B cell (primary cell): ENCODE measurements around the gene PPP2R5C. TPM values are rescaled to one million over a fixed set of nuclear protein-coding genes. Genes with fewer than 3 reads are reported as not detected.

Experiments
- ATAC-seq: fragments of 200-7000 bp; cut with Tn5 transposase; one replicate; pipeline ENCODE4 v1.10.0; 2021; ENCODE audit warnings: low read depth, mild to moderate bottlenecking, moderate number of reproducible peaks, moderate library complexity
- CTCF ChIA-PET: fragments of 350-600 bp; sonication (Branson Sonifier 250); formaldehyde crosslinking; loops from one replicate; lab custom pipeline; 2021; ENCODE audit warnings: antibody characterized with exemption, inconsistent platforms; lab: Charles Lee
- POLR2A ChIA-PET: fragments of 350-600 bp; sonication (Branson Sonifier 250); formaldehyde crosslinking; loops from one replicate; lab custom pipeline; 2021; ENCODE audit warnings: antibody characterized with exemption; lab: Charles Lee
- DNase-seq: peaks from one replicate; pipeline ENCODE4 v3.0.0; 2013
- H2AFZ ChIP-seq: 2 replicates; pipeline ENCODE4 v1.6.1; 2012; ENCODE audit warnings: mild to moderate bottlenecking, low read depth, low read length; ENCODE audit not compliant: insufficient read depth, poor library complexity, severe bottlenecking
- H3K27ac ChIP-seq, 2 donors: 1 replicate in 1 of 2; 2 replicates in 1 of 2; pipeline ENCODE4 v1.5.1; 2012 to 2013; ENCODE audit warnings: low read length in 2 of 2, mild to moderate bottlenecking in 2 of 2, moderate library complexity in 1 of 2
- H3K27me3 ChIP-seq, 4 experiments: fragments of 200-600 bp in 1 of 4; sonication (generic) in 1 of 4; replicated peaks in 1 of 4; 1 replicate in 2 of 4; 2 replicates in 2 of 4; pipeline versions ENCODE4 v1.6.1 to v1.7.0; 2013 to 2016; ENCODE audit warnings: low read length in 3 of 4, mild to moderate bottlenecking in 2 of 4, mixed read lengths in 1 of 4, moderate library complexity in 1 of 4; ENCODE audit not compliant: insufficient read depth in 4 of 4, control insufficient read depth in 3 of 4; ENCODE audit errors: control extremely low read depth in 1 of 4
- H3K36me3 ChIP-seq, 2 experiments: replicated peaks in 1 of 2; 1 replicate in 1 of 2; 2 replicates in 1 of 2; pipeline versions ENCODE4 v1.6.1 to v1.7.1; 2013; ENCODE audit warnings: low read length in 1 of 2; ENCODE audit not compliant: insufficient read depth in 2 of 2, control insufficient read depth in 1 of 2; ENCODE audit errors: control extremely low read depth in 1 of 2, extremely low read depth in 1 of 2
- H3K4me1 ChIP-seq, 2 donors: fragments of 200-600 bp in 1 of 2; sonication (generic) in 1 of 2; 1 replicate in 1 of 2; 2 replicates in 1 of 2; pipeline versions ENCODE4 v1.5.1 to v1.6.1; 2013 to 2017; ENCODE audit warnings: low read length in 2 of 2; ENCODE audit not compliant: control insufficient read depth in 2 of 2, insufficient read depth in 2 of 2
- H3K4me2 ChIP-seq: replicated peaks from 2 replicates; pipeline ENCODE3; 2012; ENCODE audit warnings: mild to moderate bottlenecking, low read depth, low read length; ENCODE audit not compliant: poor library complexity, severe bottlenecking
- H3K4me3 ChIP-seq, 5 experiments: fragments of 200-600 bp in 1 of 5; sonication (generic) in 1 of 5; 1 replicate in 3 of 5; 2 replicates in 2 of 5; pipeline versions ENCODE4 v1.5.1 to v1.7.0; 2011 to 2016; ENCODE audit warnings: low read length in 4 of 5, mild to moderate bottlenecking in 4 of 5, low read depth in 2 of 5, control low read depth in 1 of 5, moderate library complexity in 1 of 5; ENCODE audit not compliant: insufficient read depth in 1 of 5; ENCODE audit errors: control extremely low read depth in 1 of 5, extremely low read depth in 1 of 5
- H3K79me2 ChIP-seq: fragments of 200-600 bp; sonication (generic); one replicate; pipeline ENCODE4 v1.6.0; 2016; ENCODE audit warnings: low read length; ENCODE audit not compliant: control insufficient read depth, insufficient read depth
- H3K9ac ChIP-seq: fragments of 200-600 bp; sonication (generic); 2 replicates; pipeline ENCODE4 v1.6.1; 2017; ENCODE audit warnings: mild to moderate bottlenecking, low read length, moderate library complexity
- H3K9me3 ChIP-seq, 3 donors: one replicate each; pipeline versions ENCODE4 v1.6.1 to v1.7.1; 2013; ENCODE audit warnings: low read length in 2 of 3; ENCODE audit not compliant: control insufficient read depth in 2 of 3, insufficient read depth in 1 of 3; ENCODE audit errors: control extremely low read depth in 1 of 3
- H4K20me1 ChIP-seq: 2 replicates; pipeline ENCODE4 v1.6.0; 2012; ENCODE audit warnings: mild to moderate bottlenecking, low read length; ENCODE audit not compliant: insufficient read depth, control insufficient read depth, poor library complexity, severe bottlenecking
- H3K27ac Mint-ChIP-seq: one replicate; pipeline ENCODE4 v1.8.0; 2021; ENCODE audit warnings: mixed read lengths
- H3K27me3 Mint-ChIP-seq: one replicate; pipeline ENCODE4 v1.8.0; 2021; ENCODE audit warnings: mixed read lengths
- H3K4me1 Mint-ChIP-seq: one replicate; pipeline ENCODE4 v1.8.0; 2021; ENCODE audit warnings: mixed read lengths
- H3K4me3 Mint-ChIP-seq: one replicate; pipeline ENCODE4 v1.8.0; 2021; ENCODE audit warnings: mixed read lengths
- H3K9me3 Mint-ChIP-seq: one replicate; pipeline ENCODE4 v1.8.0; 2022; ENCODE audit warnings: mixed read lengths; ENCODE audit not compliant: insufficient read depth
- EZH2 ChIP-seq: IDR thresholded peaks from 2 replicates; pipeline ENCODE4 v1.6.1; 2012; ENCODE audit warnings: borderline replicate concordance, low read depth, mild to moderate bottlenecking, moderate library complexity, low read length; ENCODE audit not compliant: insufficient read depth, poor library complexity, severe bottlenecking
- WGBS: methylation state at CpG from one replicate; pipeline ENCODE4 v1.1.5; 2013; ENCODE audit warnings: missing lambda C conversion rate; ENCODE audit not compliant: insufficient coverage; 5-methylcytosine and 5-hydroxymethylcytosine counted together
- intact Hi-C: fragments of 100-400 bp; cut with micrococcal nuclease; formaldehyde crosslinking; loops from one replicate; pipeline ENCODE4 v1.10.0; 2022
- polyA plus RNA-seq: library from polyadenylated mRNA; depleted of rRNA; stranded (reverse); fragments of >200 nt; gene quantifications from 2 replicates; pipeline ENCODE4 v1.2.3, GENCODE V29; 2012
- total RNA-seq, 2 donors: library from RNA; stranded (reverse); fragments of 120-200 nt in 1 of 2; gene quantifications; 1 replicate in 1 of 2; 2 replicates in 1 of 2; pipeline versions ENCODE4 v1.2.3 to v1.2.4, GENCODE V29; 2013 to 2022
- TF ChIP-seq, protein P1 (sequence below): fragments of 200-600 bp; IDR thresholded peaks from one replicate; pipeline ENCODE4 v1.8.0; 2022; ENCODE audit warnings: antibody characterized with exemption, mild to moderate bottlenecking

The PPP2R5C gene
- total and polyA plus RNA-seq, 2 donors (not counting 1 experiment from before 2014, with no cell fraction given): 91.7 to 330 TPM

DNA sequence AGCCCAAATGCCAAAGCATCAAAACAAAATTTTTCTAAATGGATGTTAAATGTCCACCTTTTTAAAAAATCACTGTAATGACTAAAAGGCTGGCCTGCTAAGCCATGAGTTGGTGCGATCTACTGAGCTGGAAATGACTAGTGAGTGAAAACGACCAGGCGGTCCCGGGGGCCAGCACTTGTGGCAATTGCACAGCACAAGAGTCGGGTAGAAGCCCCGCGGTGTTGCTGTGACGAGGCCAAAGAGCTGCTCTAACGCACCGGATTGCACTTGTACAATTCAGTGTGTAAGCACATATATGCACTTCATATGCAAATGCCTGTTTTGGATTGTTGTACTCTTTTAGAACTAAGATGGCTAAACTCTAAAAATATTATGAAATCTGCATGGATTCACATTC, 138.7 kb downstream of the PPP2R5C start:
- WGBS: 98% methylated on average over 7 of the region's 10 CpGs
- ChIA-PET CTCF (interaction anchor here (1.3 to 3.4 kb wide), 4 partner anchors 9 to 129 kb away, joined by 3 to 17 read pairs (median 4); no protein-coding TSS in a partner anchor), POLR2A (no interaction called here)
- H3K4me3 Mint-ChIP-seq: no peak overlapping the region
- H3K9me3 ChIP-seq: no peaks in the 10 kb centered on the region
- intact Hi-C loops: no loop called here
- H3K27ac Mint-ChIP-seq: no peak overlapping the region
- no peaks in the 10 kb centered on the region for H3K27me3 ChIP-seq
- no peak for ATAC-seq
- H3K9ac ChIP-seq: no peak overlapping the region
- no peaks in the 10 kb centered on the region for H3K9me3 Mint-ChIP-seq
- no peaks in the 10 kb centered on the region for H4K20me1 ChIP-seq
- H2AFZ ChIP-seq: no peak overlapping the region
- no peak overlapping the region for H3K4me3 ChIP-seq
- no peaks in the 10 kb centered on the region for H3K4me1 Mint-ChIP-seq
- no peak overlapping the region for H3K4me2 ChIP-seq
- peaks cover 5 to 89% of the 10 kb centered on the region in 2 experiments for H3K36me3 ChIP-seq
- peaks cover 7% of the 10 kb centered on the region for H3K79me2 ChIP-seq
- no peak for DNase-seq
- no peaks in the 10 kb centered on the region for H3K27me3 Mint-ChIP-seq
- H3K4me1 ChIP-seq: no peaks in the 10 kb centered on the region
- no peak overlapping the region for H3K27ac ChIP-seq
- TF ChIP-seq, protein P1, sequence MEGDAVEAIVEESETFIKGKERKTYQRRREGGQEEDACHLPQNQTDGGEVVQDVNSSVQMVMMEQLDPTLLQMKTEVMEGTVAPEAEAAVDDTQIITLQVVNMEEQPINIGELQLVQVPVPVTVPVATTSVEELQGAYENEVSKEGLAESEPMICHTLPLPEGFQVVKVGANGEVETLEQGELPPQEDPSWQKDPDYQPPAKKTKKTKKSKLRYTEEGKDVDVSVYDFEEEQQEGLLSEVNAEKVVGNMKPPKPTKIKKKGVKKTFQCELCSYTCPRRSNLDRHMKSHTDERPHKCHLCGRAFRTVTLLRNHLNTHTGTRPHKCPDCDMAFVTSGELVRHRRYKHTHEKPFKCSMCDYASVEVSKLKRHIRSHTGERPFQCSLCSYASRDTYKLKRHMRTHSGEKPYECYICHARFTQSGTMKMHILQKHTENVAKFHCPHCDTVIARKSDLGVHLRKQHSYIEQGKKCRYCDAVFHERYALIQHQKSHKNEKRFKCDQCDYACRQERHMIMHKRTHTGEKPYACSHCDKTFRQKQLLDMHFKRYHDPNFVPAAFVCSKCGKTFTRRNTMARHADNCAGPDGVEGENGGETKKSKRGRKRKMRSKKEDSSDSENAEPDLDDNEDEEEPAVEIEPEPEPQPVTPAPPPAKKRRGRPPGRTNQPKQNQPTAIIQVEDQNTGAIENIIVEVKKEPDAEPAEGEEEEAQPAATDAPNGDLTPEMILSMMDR: no peak
- TF ChIP-seq EZH2: no peak

- Histone ChIP-seq H3K9me3 (no peaks in the 10 kb centered on the region), H3K4me3 (no peak overlapping the region), H2AFZ (no peak overlapping the region), H3K27me3 (no peaks in the 10 kb centered on the region), H3K79me2 (peaks cover 2% of the 10 kb centered on the region), H3K4me2 (no peak overlapping the region), H3K9ac (no peak overlapping the region), H3K27ac (no peak overlapping the region), H4K20me1 (peaks cover 10% of the 10 kb centered on the region), H3K36me3 (peaks cover 0 to 89% of the 10 kb centered on the region in 2 experiments), H3K4me1 (no peaks in the 10 kb centered on the region)
- WGBS: 98% methylated on average over 12 of the region's 13 CpGs
- H3K27ac Mint-ChIP-seq: no peak overlapping the region
- ChIA-PET POLR2A (no interaction called here), CTCF (interaction anchor here (1.0 to 3.4 kb wide), 2 partner anchors 132 to 196 kb away, joined by 3 to 11 read pairs; no protein-coding TSS in a partner anchor)
- no peaks in the 10 kb centered on the region for H3K9me3 Mint-ChIP-seq
- no peak overlapping the region for H3K4me3 Mint-ChIP-seq
- intact Hi-C loops: no loop called here
- H3K4me1 Mint-ChIP-seq: no peaks in the 10 kb centered on the region
- TF ChIP-seq, protein P1: no peak
- no peak for TF ChIP-seq EZH2
- H3K27me3 Mint-ChIP-seq: no peaks in the 10 kb centered on the region
- ATAC-seq (no peak), DNase-seq (no peak)
Observed at GRCh38 chr14:101903111-101903561, 141.6 kb downstream of the PPP2R5C start.
